K562 (cell line): ENCODE measurements around the gene SKP2. TPM values are rescaled to one million over a fixed set of nuclear protein-coding genes. Genes with fewer than 3 reads are reported as not detected.
A peak's percentile ranks its signal among the peaks of the same experiment; 100 is the strongest.

Experiments used
- ATAC-seq: fragments of 200-7000 bp; cut with Tn5 transposase; 3 replicates; pipeline ENCODE4 v1.9.1; 2020; ENCODE audit warnings: moderate library complexity
- BruUV-seq: library from RNA; stranded (reverse); fragments of 400-500 nt; replicated peaks from 2 replicates; lab custom pipeline; 2021; lab: Mats Ljungman, UMichigan
- CTCF ChIA-PET: fragments of 300-600 bp; formaldehyde crosslinking; extraction: SDS; loops from one replicate; lab custom pipeline; 2021; ENCODE audit warnings: low intra/inter-chr PET ratio; lab: Yijun Ruan, JAX
- POLR2A ChIA-PET: fragments of 300-600, 350-650 bp; sonication (Branson Sonifier 250); formaldehyde crosslinking; extraction: SDS; loops from one replicate; lab custom pipeline; 2021; ENCODE audit warnings: antibody characterized with exemption, inconsistent platforms; lab: Yijun Ruan, JAX
- DNase-seq, 4 experiments: peaks; one replicate each; pipeline versions ENCODE4 v3.0.0 to v3.0.0-alpha.2; 2011 to 2018; ENCODE audit warnings: low spot score in 3 of 4, mixed read lengths in 3 of 4; ENCODE audit errors: extremely low read depth in 1 of 4
- FAIRE-seq: peaks from 2 replicates; lab custom pipeline; 2011; peaks lifted over from hg19 to GRCh38; lab: Jason Lieb, UNC
- H2AFZ ChIP-seq: 2 replicates; pipeline ENCODE4 v1.6.0; 2011; ENCODE audit warnings: low read depth, low read length, control low read depth, inconsistent platforms
- H3K27ac ChIP-seq: fragments of 200-600 bp; 3 replicates; pipeline ENCODE4 v1.8.0; 2011; ENCODE audit warnings: low read depth, mild to moderate bottlenecking, control low read depth, inconsistent platforms, low read length, moderate library complexity, mixed read lengths; ENCODE audit errors: extremely low read depth
- H3K27me3 ChIP-seq, 2 experiments: fragments of 300-600 bp in 1 of 2; 2 replicates in 1 of 2; 3 replicates in 1 of 2; pipeline versions ENCODE4 v1.6.0 to v1.8.0; 2011; ENCODE audit warnings: inconsistent platforms in 2 of 2, low read length in 2 of 2, mild to moderate bottlenecking in 1 of 2, mixed read lengths in 1 of 2, moderate library complexity in 1 of 2; ENCODE audit not compliant: control insufficient read depth in 2 of 2, insufficient read depth in 2 of 2
- H3K36me3 ChIP-seq: fragments of 300-600 bp; 3 replicates; pipeline ENCODE4 v1.8.0; 2011; ENCODE audit warnings: mild to moderate bottlenecking, low read length, inconsistent platforms; ENCODE audit not compliant: control insufficient read depth, insufficient read depth
- H3K4me1 ChIP-seq, 2 experiments: fragments of 200-600 bp in 1 of 2; replicated peaks in 1 of 2; 2 replicates in 1 of 2; 3 replicates in 1 of 2; pipeline versions ENCODE4 v1.5.1 to v1.8.0; 2011; ENCODE audit warnings: inconsistent platforms in 2 of 2, low read length in 2 of 2, mild to moderate bottlenecking in 1 of 2, mixed read lengths in 1 of 2, moderate library complexity in 1 of 2; ENCODE audit not compliant: control insufficient read depth in 2 of 2, insufficient read depth in 2 of 2
- H3K4me2 ChIP-seq: 2 replicates; pipeline ENCODE4 v1.6.1; 2011; ENCODE audit warnings: low read length, control low read depth, inconsistent platforms, mixed read lengths; ENCODE audit not compliant: insufficient read depth
- H3K4me3 ChIP-seq: fragments of 200-600 bp; sonication (generic), shearing (Covaris generic); 2 replicates; pipeline ENCODE4 v1.5.1; 2016; ENCODE audit warnings: control low read depth, inconsistent platforms
- H3K79me2 ChIP-seq: fragments of 200-600 bp; 3 replicates; pipeline ENCODE4 v1.8.0; 2011; ENCODE audit warnings: low read length, inconsistent platforms; ENCODE audit not compliant: control insufficient read depth, insufficient read depth
- H3K9ac ChIP-seq, 2 experiments: 2 replicates each; pipeline versions ENCODE4 v1.6.0 to v1.6.1; 2011; ENCODE audit warnings: low read depth in 2 of 2, low read length in 2 of 2, control low read depth in 1 of 2, inconsistent platforms in 1 of 2, mild to moderate bottlenecking in 1 of 2, mixed read lengths in 1 of 2; ENCODE audit not compliant: insufficient read depth in 1 of 2
- H3K9me1 ChIP-seq: one replicate; pipeline ENCODE4 v1.6.0; 2011; ENCODE audit warnings: inconsistent platforms, mild to moderate bottlenecking, low read length, moderate library complexity; ENCODE audit not compliant: control insufficient read depth, insufficient read depth
- H3K9me3 ChIP-seq: replicated peaks from 2 replicates; pipeline ENCODE4 v1.5.1; 2011; ENCODE audit warnings: low read depth, low read length, inconsistent platforms; ENCODE audit not compliant: control insufficient read depth, insufficient read depth
- H4K20me1 ChIP-seq: replicated peaks from 2 replicates; pipeline ENCODE4 v1.6.1; 2011; ENCODE audit warnings: low read length, inconsistent platforms, mixed read lengths; ENCODE audit not compliant: control insufficient read depth, insufficient read depth
- CEBPG ChIP-seq, 3 experiments: fragments of 200-800 bp in 1 of 3; sonication (Bioruptor generic) in 1 of 3; sonication (generic) in 1 of 3; formaldehyde crosslinking in 1 of 3; IDR thresholded peaks in 2 of 3; conservative IDR thresholded peaks in 1 of 3; 2 replicates each; pipeline versions ENCODE4 v1.6.1 to v1.8.0; 2016 to 2022; ENCODE audit warnings: missing compliant biosample characterization in 2 of 3, missing genetic modification characterization in 2 of 3, mild to moderate bottlenecking in 1 of 3, missing genetic modification reagents in 1 of 3
- HLTF ChIP-seq: fragments of 450-650 bp; IDR thresholded peaks from 2 replicates; pipeline ENCODE4 v1.6.1; 2016
- ZNF324 ChIP-seq: fragments of 250-450 bp; sonication (Bioruptor Pico); IDR thresholded peaks from 2 replicates; pipeline ENCODE4 v1.4.0; 2020; ENCODE audit warnings: mild to moderate bottlenecking
- WGBS: fragments of 100-300 bp; shearing (Covaris generic); methylation state at CpG from one replicate; pipeline ENCODE4 v1.1.6; 2016; ENCODE audit warnings: low coverage, mixed read lengths; ENCODE audit not compliant: insufficient coverage; ENCODE audit errors: missing lambda C conversion rate; 5-methylcytosine and 5-hydroxymethylcytosine counted together
- in situ Hi-C: fragments of 300-500 bp; cut with MboI; formaldehyde crosslinking; loops from 4 replicates; pipeline ENCODE4 v1.15.0; 2018; ENCODE audit warnings: inconsistent platforms, mixed read lengths
- intact Hi-C: fragments of 100-400 bp; cut with micrococcal nuclease; formaldehyde crosslinking; loops from 2 replicates; pipeline ENCODE4 v1.14.2; 2022
- polyA plus RNA-seq, 8 experiments: library from polyadenylated mRNA; depleted of rRNA in 4 of 8; stranded (reverse) in 5 of 8; unstranded in 3 of 8; fragments of >200 nt; fragmentation: Nextera tagmentation in 2 of 8; fragmentation: Illumina TruSeq in 1 of 8; extraction: Ambion mirVana in 2 of 8; extraction: Trizol in 1 of 8; gene quantifications; 2 replicates each; pipeline versions ENCODE4 v1.2.1 to v1.2.3, GENCODE V29; 2011 to 2014; ENCODE audit warnings: inconsistent platforms in 1 of 8, missing spikeins in 1 of 8
- total RNA-seq, 7 experiments: library from RNA; depleted of rRNA in 6 of 7; stranded (reverse); fragments of >200 nt in 6 of 7; fragmentation: Illumina TruSeq in 2 of 7; extraction: Trizol in 2 of 7; gene quantifications; 2 replicates each; pipeline versions ENCODE4 v1.2.1 to v1.2.3, GENCODE V29; 2011 to 2021; ENCODE audit warnings: low replicate concordance in 1 of 7
- TF ChIP-seq, protein P1 (sequence below): sonication (generic); formaldehyde crosslinking; IDR thresholded peaks from 2 replicates; pipeline ENCODE4 v1.8.1; 2022; ENCODE audit warnings: missing genetic modification reagents
- TF ChIP-seq, protein P2 (sequence below): IDR thresholded peaks from 2 replicates; pipeline ENCODE4 v1.6.1; 2014; ENCODE audit warnings: antibody characterized with exemption
- TF ChIP-seq, protein P3 (sequence below): fragments of 250-450 bp; sonication (Bioruptor Pico); IDR thresholded peaks from 2 replicates; pipeline ENCODE4 v1.4.0; 2020; ENCODE audit warnings: mild to moderate bottlenecking, moderate library complexity
- TF ChIP-seq, protein P4 (sequence below), 2 experiments: fragments of 450-650 bp in 1 of 2; sonication (generic) in 1 of 2; formaldehyde crosslinking in 1 of 2; IDR thresholded peaks in 1 of 2; conservative IDR thresholded peaks in 1 of 2; 2 replicates each; pipeline versions ENCODE4 v1.6.1 to v1.8.1; 2016 to 2023; ENCODE audit warnings: mild to moderate bottlenecking in 2 of 2, moderate library complexity in 2 of 2, inconsistent platforms in 1 of 2, missing genetic modification reagents in 1 of 2

SKP2 gene
- total and polyA plus RNA-seq, 9 of the 15 experiments (the other 6 are each of a cell fraction or from before 2014, with no cell fraction given), result 30.0 to 97.5 (median 80.8) TPM

DNA sequence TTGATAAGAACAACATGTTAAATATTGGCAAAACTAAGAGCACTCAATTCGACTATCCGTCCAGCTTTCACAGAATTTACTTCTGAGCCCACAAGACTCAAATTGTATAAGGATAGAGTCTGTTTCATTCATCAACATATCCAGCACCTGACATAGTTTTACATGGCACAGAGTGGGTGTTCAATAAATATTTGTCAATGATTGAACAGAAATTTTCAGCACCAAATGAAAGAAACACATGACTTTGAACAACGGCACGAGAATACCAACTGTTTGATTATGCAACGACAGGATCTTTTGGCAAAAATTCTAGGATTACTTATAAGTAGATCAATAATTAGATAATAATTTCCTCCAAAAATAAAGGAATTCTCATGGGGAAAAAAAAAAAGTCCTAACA, 41.8 kb downstream of the SKP2 start:
- no TSS peak for BruUV-seq
- H3K4me1 ChIP-seq, result no peaks in the 10 kb centered on the region
- TF ChIP-seq, protein P1, sequence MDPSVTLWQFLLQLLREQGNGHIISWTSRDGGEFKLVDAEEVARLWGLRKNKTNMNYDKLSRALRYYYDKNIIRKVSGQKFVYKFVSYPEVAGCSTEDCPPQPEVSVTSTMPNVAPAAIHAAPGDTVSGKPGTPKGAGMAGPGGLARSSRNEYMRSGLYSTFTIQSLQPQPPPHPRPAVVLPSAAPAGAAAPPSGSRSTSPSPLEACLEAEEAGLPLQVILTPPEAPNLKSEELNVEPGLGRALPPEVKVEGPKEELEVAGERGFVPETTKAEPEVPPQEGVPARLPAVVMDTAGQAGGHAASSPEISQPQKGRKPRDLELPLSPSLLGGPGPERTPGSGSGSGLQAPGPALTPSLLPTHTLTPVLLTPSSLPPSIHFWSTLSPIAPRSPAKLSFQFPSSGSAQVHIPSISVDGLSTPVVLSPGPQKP (CRISPR knock-in tag), result no peak
- TF ChIP-seq, protein P2, sequence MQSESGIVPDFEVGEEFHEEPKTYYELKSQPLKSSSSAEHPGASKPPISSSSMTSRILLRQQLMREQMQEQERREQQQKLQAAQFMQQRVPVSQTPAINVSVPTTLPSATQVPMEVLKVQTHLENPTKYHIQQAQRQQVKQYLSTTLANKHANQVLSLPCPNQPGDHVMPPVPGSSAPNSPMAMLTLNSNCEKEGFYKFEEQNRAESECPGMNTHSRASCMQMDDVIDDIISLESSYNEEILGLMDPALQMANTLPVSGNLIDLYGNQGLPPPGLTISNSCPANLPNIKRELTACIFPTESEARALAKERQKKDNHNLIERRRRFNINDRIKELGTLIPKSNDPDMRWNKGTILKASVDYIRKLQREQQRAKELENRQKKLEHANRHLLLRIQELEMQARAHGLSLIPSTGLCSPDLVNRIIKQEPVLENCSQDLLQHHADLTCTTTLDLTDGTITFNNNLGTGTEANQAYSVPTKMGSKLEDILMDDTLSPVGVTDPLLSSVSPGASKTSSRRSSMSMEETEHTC, result no peak
- TF ChIP-seq, all 486 proteins: peak for 0
- CTCF ChIA-PET, result no interaction called here
- no peaks in the 10 kb centered on the region for H3K27me3 ChIP-seq
- in situ Hi-C loops, result no loop called here
- no peak overlapping the region for H3K4me2 ChIP-seq
- no peak overlapping the region for H2AFZ ChIP-seq
- no peaks in the 10 kb centered on the region for H3K79me2 ChIP-seq
- no peak overlapping the region for H3K4me3 ChIP-seq
- DNase-seq, result no peak
- ATAC-seq, result no peak
- no peaks in the 10 kb centered on the region for H4K20me1 ChIP-seq
- peaks cover 74% of the 10 kb centered on the region for H3K36me3 ChIP-seq
- H3K9me3 ChIP-seq, result no peaks in the 10 kb centered on the region
- no peaks in the 10 kb centered on the region for H3K9me1 ChIP-seq
- intact Hi-C loops, result no loop called here
- peak; percentile 19 for FAIRE-seq
- POLR2A ChIA-PET, result no interaction called here
- H3K9ac ChIP-seq, result no peak overlapping the region
- H3K27ac ChIP-seq, result no peak overlapping the region
- 91% methylated on average over 5 of the region's 5 CpGs for WGBS

DNA sequence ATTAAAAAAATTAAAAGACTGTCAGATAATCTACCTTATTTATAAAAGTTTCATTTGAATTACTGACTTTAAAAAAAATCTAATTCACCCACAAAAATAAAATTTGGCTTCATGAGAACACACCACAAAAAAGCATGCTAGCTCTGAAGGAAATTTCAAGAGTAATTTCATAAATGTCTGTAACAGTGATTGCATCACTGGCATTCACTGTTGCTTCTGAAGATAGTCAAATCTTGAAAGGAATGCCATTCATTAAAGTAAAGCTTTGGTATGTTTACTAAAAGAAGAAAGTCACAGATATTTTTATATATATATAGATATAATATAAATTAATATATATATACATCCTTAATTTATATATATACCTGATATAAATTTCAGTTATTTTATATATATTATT, 46.4 kb downstream of the SKP2 start:
- no peak for ATAC-seq
- Histone ChIP-seq H3K9ac (no peak overlapping the region), H3K79me2 (no peaks in the 10 kb centered on the region), H3K9me1 (no peaks in the 10 kb centered on the region), H3K27ac (no peak overlapping the region), H4K20me1 (no peaks in the 10 kb centered on the region), H3K9me3 (no peaks in the 10 kb centered on the region), H3K4me2 (no peak overlapping the region), H3K4me1 (no peaks in the 10 kb centered on the region), H3K4me3 (no peak overlapping the region), H2AFZ (no peak overlapping the region), H3K36me3 (peaks cover 76% of the 10 kb centered on the region; the same call in 2 of the 3 replicates), H3K27me3 (no peaks in the 10 kb centered on the region)
- DNase-seq, result no peak
- FAIRE-seq, result no peak
- no TSS peak for BruUV-seq
- TF ChIP-seq, protein P3, sequence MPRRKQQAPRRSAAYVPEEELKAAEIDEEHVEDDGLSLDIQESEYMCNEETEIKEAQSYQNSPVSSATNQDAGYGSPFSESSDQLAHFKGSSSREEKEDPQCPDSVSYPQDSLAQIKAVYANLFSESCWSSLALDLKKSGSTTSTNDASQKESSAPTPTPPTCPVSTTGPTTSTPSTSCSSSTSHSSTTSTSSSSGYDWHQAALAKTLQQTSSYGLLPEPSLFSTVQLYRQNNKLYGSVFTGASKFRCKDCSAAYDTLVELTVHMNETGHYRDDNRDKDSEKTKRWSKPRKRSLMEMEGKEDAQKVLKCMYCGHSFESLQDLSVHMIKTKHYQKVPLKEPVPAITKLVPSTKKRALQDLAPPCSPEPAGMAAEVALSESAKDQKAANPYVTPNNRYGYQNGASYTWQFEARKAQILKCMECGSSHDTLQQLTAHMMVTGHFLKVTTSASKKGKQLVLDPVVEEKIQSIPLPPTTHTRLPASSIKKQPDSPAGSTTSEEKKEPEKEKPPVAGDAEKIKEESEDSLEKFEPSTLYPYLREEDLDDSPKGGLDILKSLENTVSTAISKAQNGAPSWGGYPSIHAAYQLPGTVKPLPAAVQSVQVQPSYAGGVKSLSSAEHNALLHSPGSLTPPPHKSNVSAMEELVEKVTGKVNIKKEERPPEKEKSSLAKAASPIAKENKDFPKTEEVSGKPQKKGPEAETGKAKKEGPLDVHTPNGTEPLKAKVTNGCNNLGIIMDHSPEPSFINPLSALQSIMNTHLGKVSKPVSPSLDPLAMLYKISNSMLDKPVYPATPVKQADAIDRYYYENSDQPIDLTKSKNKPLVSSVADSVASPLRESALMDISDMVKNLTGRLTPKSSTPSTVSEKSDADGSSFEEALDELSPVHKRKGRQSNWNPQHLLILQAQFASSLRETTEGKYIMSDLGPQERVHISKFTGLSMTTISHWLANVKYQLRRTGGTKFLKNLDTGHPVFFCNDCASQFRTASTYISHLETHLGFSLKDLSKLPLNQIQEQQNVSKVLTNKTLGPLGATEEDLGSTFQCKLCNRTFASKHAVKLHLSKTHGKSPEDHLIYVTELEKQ, result no peak
- no peak for TF ChIP-seq CEBPG (CRISPR knock-in tag; IDR thresholded peaks at IDR 0.05)
- peak in 1 of 2 experiments; percentile 44; a peak in 1 of 4 replicates for TF ChIP-seq CEBPG (tag; conservative IDR thresholded peaks at IDR 0.05 in 1 of 2, IDR thresholded peaks at IDR 0.05 in 1 of 2)
- no peak for TF ChIP-seq HLTF
- TF ChIP-seq ZNF324 (CRISPR knock-in tag), result no peak
- TF ChIP-seq, protein P4, sequence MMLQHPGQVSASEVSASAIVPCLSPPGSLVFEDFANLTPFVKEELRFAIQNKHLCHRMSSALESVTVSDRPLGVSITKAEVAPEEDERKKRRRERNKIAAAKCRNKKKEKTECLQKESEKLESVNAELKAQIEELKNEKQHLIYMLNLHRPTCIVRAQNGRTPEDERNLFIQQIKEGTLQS (IDR thresholded peaks at IDR 0.05), result 0 out of 2 replicates have a peak, but pooled peaks have one; percentile 35
- TF ChIP-seq, protein P4 (CRISPR knock-in tag; conservative IDR thresholded peaks at IDR 0.05), result no peak
- intact Hi-C loops (no loop called here), in situ Hi-C loops (no loop called here)
- CTCF ChIA-PET, result no interaction called here
- POLR2A ChIA-PET, result no interaction called here
